Kidney epithelial cell (primary cell): ENCODE data around the gene SLPI. TPM values are rescaled to one million over a fixed set of nuclear protein-coding genes. Genes with fewer than 3 reads are reported as not detected.

Experiments
- DNase-seq: peaks from one replicate; pipeline ENCODE4 v3.0.0-alpha.2; 2010; ENCODE audit warnings: low read depth
- H3K27me3 ChIP-seq: 2 replicates; pipeline ENCODE4 v1.6.0; 2011; ENCODE audit warnings: low read length; ENCODE audit not compliant: control insufficient read depth, insufficient read depth
- H3K36me3 ChIP-seq: 2 replicates; pipeline ENCODE4 v1.5.1; 2011; ENCODE audit warnings: low read length; ENCODE audit not compliant: control insufficient read depth, insufficient read depth
- H3K4me3 ChIP-seq: 2 replicates; pipeline ENCODE4 v1.5.1; 2011; ENCODE audit warnings: low read depth, mild to moderate bottlenecking, control low read depth, low read length
- total RNA-seq: library from RNA; depleted of rRNA; stranded (reverse); fragments of >200 nt; gene quantifications from 2 replicates; pipeline ENCODE4 v1.2.3, GENCODE V29; 2015
- TF ChIP-seq, protein P1 (sequence below): IDR thresholded peaks from 2 replicates; pipeline ENCODE4 v1.5.1; 2011; ENCODE audit warnings: mild to moderate bottlenecking, moderate library complexity, low read length, control low read depth, inconsistent platforms; ENCODE audit not compliant: insufficient read depth, poor library complexity, severe bottlenecking

The SLPI gene
- total RNA-seq, 1 donor from 2014 or later = 88.0 TPM

DNA sequence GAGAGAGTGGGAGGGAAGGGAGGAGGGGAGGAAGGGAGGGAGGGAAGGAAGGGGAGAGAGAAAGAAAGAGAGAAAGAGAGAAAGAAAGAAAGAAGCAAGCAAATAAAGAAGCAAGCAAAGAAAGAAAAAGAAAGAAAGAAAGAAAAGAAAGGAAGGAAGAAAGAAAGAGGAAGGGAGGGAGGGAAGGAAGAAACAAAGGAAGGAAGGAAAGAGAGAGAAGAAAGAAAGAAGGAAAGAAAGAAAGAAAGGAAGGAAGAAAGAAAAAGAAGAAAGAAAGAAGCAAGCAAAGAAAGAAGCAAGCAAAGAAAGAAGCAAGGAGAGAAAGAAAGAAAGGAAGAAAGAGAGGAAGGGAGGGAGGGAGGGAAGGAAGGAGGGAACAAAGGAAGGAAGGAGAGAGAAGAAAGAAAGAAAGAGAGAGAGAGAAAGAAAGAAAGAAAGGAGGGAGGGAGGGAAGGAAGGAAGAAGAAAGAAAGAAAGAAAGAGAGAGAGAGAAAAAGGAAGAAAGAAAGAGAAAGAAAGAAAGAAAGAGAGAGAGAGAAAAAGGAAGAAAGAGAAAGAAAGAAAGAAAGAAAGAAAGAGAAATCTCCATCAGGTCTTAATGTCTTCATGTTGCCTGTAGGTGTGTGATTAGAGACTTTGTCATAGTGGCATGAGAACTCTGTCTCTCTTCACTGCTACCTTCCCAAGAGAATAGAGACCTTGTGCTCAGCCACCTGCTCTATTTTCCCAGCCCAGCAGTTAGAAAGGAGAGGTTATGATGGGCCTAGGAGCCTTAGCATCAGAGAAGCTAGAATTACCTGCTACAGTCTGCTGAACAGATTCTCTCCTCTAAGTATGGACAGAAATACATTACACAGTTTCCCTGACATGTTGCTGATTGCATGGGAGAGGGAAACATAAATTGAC lies 42.5 kb downstream of the SLPI start:
- TF ChIP-seq, protein P1, sequence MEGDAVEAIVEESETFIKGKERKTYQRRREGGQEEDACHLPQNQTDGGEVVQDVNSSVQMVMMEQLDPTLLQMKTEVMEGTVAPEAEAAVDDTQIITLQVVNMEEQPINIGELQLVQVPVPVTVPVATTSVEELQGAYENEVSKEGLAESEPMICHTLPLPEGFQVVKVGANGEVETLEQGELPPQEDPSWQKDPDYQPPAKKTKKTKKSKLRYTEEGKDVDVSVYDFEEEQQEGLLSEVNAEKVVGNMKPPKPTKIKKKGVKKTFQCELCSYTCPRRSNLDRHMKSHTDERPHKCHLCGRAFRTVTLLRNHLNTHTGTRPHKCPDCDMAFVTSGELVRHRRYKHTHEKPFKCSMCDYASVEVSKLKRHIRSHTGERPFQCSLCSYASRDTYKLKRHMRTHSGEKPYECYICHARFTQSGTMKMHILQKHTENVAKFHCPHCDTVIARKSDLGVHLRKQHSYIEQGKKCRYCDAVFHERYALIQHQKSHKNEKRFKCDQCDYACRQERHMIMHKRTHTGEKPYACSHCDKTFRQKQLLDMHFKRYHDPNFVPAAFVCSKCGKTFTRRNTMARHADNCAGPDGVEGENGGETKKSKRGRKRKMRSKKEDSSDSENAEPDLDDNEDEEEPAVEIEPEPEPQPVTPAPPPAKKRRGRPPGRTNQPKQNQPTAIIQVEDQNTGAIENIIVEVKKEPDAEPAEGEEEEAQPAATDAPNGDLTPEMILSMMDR = no peak
- H3K27me3 ChIP-seq = peaks cover 4% of the 10 kb centered on the region
- H3K36me3 ChIP-seq = no peaks in the 10 kb centered on the region
- DNase-seq = no peak
- no peak overlapping the region for H3K4me3 ChIP-seq

DNA sequence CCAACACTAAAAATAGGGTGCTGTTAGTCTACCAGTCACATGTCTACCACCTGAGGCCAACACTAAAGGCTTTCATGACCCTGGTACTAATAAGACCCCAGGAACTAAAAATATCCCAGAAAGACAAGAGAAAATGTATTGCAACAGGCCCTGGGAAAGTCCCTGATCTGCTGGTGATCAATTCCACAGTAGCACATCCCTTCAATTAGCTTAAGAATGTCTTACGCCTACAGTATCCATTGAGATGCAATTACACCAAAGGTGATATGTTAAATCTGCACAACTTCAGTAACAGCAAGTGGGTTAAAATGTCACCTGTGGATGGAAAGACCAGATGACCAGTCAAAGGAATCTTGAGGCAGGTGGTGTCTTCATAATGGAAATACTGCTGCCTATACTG lies 44.4 kb downstream of the SLPI start:
- no peak for DNase-seq
- TF ChIP-seq, protein P1 = no peak
- H3K4me3 ChIP-seq = no peak overlapping the region
- H3K36me3 ChIP-seq = no peaks in the 10 kb centered on the region
- peaks cover 4% of the 10 kb centered on the region for H3K27me3 ChIP-seq

DNA sequence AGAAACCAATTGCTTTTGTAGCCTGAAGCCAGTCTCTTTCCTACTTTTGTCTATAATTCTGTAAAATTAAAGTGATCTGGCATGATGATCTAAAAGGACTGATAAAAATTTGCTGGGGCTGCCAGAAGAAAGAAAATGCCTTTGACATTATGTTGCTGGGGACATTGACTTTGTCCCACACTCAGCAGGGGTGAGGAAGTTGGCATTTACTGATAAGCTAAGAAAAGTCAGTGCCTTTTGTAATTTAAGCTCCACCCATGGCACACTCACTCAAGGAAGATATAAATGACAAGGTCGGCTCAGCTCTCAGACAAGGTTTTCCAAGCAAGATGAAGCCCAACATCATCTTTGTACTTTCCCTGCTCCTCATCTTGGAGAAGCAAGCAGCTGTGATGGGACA lies 47.6 kb downstream of the SLPI start, which contains the start of gene SEMG1:
Gene SEMG1 (plus strand): TSS at position 309 of the 400 bp plus-strand sequence. CDS start 21 bp downstream, at position 330.
- H3K4me3 ChIP-seq = no peak within 1 kb of the TSS
- H3K27me3 ChIP-seq = peaks cover 8% of the 10 kb centered on the region
- no peak for DNase-seq
- TF ChIP-seq, protein P1 = no peak
- H3K36me3 ChIP-seq = no peaks in the 10 kb centered on the region

Other genes with a start within 250 kb of the SLPI start
- 4.3 and 6.9 TPM in 2 replicates for gene KCNS1, start 153.4 kb downstream of the SLPI start, total RNA-seq
- gene WFDC5, start 139.4 kb downstream of the SLPI start, total RNA-seq = 1.0 TPM in 1 of 2 replicates, not detected in the other
- gene WFDC12, start 130.1 kb downstream of the SLPI start, total RNA-seq = not detected in 2 replicates
- gene PI3, start 79.7 kb downstream of the SLPI start, total RNA-seq = not detected in 2 replicates
- not detected in 2 replicates for gene SEMG1, start 47.5 kb downstream of the SLPI start, total RNA-seq
- not detected in 2 replicates for gene SEMG2, start 33.2 kb downstream of the SLPI start, total RNA-seq
- gene RBPJL, start 52.3 kb upstream of the SLPI start, total RNA-seq = not detected in 2 replicates
- not detected in 2 replicates for gene MATN4, start 53.7 kb upstream of the SLPI start, total RNA-seq
- 155 and 175 TPM in 2 replicates for gene SDC4, start 93.9 kb upstream of the SLPI start, total RNA-seq
- 54.3 and 55.2 TPM in 2 replicates for gene SYS1, start 108.6 kb upstream of the SLPI start, total RNA-seq
- not detected in 2 replicates for gene TP53TG5, start 123.8 kb upstream of the SLPI start, total RNA-seq
- gene DBNDD2, start 153.7 kb upstream of the SLPI start, total RNA-seq = 57.2 and 64.4 TPM in 2 replicates
- 69.8 and 92.7 TPM in 2 replicates for gene PIGT, start 161.6 kb upstream of the SLPI start, total RNA-seq
- 78.5 and 84.9 TPM in 2 replicates for gene WFDC2, start 215.2 kb upstream of the SLPI start, total RNA-seq